ENCODE results near the gene PIK3C2A. TPM values are rescaled to one million over a fixed set of nuclear protein-coding genes. Genes with fewer than 3 reads are reported as not detected.
"Not testable (repeated sequence)": the region's sequence is repeated elsewhere in the genome, so short reads cannot be mapped to it uniquely, and the experiment has no call there.

PIK3C2A gene
- total RNA-seq, 1 donor = 73.4 TPM

DNA sequence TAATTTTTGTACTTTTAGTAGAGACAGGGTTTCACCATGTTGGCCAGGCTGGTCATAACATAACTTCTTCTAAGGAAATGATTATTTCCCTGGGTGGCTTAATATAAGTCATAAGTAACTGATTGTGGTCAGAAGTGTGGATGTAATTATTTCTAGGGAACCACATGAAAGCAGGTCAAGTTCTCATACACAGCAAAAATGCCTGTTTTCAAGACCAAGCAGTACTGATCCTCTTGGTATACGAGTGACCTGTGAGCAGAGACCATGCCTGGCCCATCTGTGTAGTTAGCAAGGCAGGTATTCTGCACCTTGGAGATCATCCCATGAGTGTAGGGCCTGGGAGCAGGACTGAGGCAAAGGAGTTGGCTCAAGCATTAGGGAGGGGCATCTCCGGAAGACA is 36.3 kb upstream of the PIK3C2A start:
- TF ChIP-seq, protein P1, sequence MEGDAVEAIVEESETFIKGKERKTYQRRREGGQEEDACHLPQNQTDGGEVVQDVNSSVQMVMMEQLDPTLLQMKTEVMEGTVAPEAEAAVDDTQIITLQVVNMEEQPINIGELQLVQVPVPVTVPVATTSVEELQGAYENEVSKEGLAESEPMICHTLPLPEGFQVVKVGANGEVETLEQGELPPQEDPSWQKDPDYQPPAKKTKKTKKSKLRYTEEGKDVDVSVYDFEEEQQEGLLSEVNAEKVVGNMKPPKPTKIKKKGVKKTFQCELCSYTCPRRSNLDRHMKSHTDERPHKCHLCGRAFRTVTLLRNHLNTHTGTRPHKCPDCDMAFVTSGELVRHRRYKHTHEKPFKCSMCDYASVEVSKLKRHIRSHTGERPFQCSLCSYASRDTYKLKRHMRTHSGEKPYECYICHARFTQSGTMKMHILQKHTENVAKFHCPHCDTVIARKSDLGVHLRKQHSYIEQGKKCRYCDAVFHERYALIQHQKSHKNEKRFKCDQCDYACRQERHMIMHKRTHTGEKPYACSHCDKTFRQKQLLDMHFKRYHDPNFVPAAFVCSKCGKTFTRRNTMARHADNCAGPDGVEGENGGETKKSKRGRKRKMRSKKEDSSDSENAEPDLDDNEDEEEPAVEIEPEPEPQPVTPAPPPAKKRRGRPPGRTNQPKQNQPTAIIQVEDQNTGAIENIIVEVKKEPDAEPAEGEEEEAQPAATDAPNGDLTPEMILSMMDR (IDR thresholded peaks at IDR 0.05; ENCODE audit: insufficient read depth, low read depth, low read length) = no peak
- no peak overlapping the region for H3K4me3 ChIP-seq (ENCODE audit: low read depth, low read length)
- DNase-seq (ENCODE audit: low read depth) = no peak

DNA sequence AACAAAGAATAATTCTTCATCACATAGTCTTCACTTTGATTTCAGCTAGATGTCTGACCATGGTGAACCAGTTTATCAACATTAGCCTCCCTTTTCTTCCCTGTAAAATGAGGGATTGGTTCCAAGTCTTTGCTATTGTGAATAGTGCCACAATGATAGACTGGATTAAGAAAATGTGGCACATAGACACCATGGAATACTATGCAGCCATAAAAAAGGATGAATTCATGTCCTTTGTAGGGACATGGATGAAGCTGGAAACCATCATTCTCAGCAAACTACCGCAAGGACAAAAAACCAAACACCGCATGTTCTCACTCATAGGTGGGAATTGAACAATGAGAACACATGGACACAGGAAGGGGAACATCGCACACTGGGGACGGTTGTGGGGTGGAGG is 35.2 kb upstream of the PIK3C2A start:
- not testable (repeated sequence) for DNase-seq (ENCODE audit: low read depth); H3K4me3 ChIP-seq (ENCODE audit: low read depth, low read length)

DNA sequence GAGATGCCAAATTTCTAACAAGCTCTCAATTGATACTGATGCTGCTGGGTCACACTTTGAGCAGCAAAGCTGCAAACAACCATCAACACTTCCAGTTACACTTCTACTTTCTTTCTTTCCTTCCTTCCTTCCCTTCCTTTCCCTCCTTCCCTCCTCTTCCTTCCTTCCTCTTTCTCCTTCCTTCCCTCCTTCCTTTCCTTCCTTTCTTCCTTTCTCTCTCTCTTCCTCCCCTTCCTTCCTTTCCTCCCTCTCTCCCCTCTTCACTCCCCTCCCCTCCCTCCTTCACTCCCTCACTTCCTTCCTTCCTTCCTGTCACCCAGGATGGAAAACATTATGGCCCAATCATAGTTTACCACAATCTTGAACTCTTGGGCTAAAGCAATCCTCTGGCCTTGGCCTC is 33.0 kb upstream of the PIK3C2A start:
- H3K4me3 ChIP-seq (ENCODE audit: low read depth, low read length) = no peak overlapping the region
- DNase-seq (ENCODE audit: low read depth) = no peak
- TF ChIP-seq, protein P1 (IDR thresholded peaks at IDR 0.05; ENCODE audit: insufficient read depth, low read depth, low read length) = no peak

DNA sequence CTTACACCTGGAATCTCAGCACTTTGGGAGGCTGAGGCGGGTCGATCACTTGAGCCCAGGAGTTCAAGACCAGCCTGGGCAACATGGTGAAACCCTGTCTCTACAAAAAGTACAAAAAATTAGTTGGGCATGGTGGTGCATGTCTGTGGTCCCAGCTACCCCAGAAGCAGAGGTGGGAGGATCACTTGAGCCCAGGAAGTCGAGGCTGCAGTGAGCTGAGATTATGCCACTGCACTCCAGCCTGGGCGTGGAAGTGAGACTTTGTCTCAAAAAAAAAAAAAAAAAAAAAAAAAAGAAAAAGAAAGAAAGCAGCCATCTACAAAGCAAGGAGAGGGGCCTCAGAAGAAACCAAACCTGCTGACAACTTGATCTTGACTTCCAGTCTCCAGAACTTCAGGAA is 32.1 kb upstream of the PIK3C2A start:
- not testable (repeated sequence) for DNase-seq (ENCODE audit: low read depth); H3K4me3 ChIP-seq (ENCODE audit: low read depth, low read length)

DNA sequence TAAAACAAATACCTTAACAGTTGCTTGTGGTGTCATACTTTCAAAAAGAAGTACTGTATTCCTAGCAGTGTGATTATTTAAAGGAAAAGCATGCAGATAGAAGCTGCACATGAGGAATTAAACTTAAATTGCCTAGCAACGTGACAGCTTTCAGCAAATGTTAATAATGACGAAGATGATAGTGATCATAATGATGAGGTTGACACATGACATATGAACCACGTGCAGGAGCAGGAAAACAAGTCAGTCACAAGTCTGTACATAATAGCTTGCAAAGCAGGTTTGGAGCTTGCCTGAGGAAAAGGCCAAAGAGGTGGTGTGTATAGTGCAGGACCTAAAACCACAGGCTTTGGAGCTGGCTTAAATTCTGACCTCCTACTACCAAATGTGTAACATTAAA is 30.6 kb upstream of the PIK3C2A start:
- TF ChIP-seq, protein P1 (IDR thresholded peaks at IDR 0.05; ENCODE audit: insufficient read depth, low read depth, low read length) = no peak
- DNase-seq (ENCODE audit: low read depth) = no peak
- no peak overlapping the region for H3K4me3 ChIP-seq (ENCODE audit: low read depth, low read length)

DNA sequence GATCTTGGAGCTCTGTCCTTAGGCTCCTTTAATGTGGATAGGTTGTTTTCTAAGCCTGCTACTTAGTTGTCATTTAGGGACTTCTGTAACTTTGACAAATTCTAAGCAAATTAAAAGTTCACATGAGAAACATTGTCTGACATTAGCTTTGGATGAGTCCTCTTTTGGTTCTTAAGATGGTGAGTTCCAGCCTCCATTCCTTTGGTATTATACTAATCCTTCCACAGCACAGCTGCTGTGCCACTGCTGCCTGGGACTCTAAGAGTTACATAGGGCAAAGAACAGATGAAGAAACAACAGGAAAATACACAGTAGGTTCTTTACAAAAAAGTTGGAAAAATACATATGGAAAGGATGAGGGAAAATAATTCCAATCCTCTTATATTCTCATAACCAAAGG is 25.3 kb upstream of the PIK3C2A start:
- H3K4me3 ChIP-seq (ENCODE audit: low read depth, low read length) = no peak overlapping the region
- no peak for DNase-seq (ENCODE audit: low read depth)
- TF ChIP-seq, protein P1 (IDR thresholded peaks at IDR 0.05; ENCODE audit: insufficient read depth, low read depth, low read length) = no peak

DNA sequence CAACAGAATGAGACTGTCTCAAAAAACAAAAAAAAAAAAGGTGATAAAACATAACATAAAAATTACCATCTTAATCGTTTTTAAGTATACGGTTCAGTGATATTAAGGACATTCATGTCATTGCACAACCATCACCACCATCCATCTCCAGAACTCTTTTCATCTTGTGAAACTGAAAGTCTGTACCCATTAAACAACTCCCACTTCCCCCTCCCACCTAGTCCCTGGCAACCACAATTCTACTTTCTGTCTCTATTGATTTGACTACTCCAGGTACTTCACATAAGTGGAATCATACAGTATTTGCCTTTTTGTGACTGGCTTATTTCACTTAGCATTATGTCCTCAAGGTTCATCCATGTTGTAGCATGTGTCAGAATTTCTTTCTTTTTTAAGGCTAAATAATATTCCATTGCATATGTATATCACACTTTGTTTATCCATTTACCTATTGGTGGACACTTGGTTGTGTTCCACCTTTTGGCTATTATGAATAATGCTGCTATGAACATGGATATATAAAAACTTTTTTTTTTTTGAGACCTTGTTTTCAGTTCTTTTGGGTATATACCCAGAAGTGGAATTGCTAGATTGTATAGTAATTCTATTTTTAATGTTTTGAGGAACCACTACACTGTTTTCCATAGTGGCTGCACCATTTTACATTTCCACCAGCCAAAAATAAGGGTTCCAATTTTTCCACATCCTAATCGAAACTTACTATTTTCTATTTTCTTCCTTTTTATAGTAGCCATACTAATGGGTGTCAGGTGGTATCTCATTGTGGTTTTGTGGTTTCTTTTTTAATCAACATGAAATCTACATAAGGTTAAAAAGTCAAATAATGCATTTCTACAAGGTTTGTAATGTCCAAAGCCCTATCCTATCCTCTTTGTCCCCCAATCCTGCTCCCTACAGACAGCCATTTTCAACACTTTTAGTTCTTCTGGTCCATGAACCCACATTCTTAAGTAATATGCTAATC is 23.4 kb upstream of the PIK3C2A start:
- TF ChIP-seq, protein P1 (IDR thresholded peaks at IDR 0.05; ENCODE audit: insufficient read depth, low read depth, low read length) = no peak
- H3K4me3 ChIP-seq (ENCODE audit: low read depth, low read length) = no peak overlapping the region
- no peak for DNase-seq (ENCODE audit: low read depth)

Measured in fibroblast of villous mesenchyme (primary cell).